ENCODE measurements around the gene SULT1A2. TPM values are rescaled to one million over a fixed set of nuclear protein-coding genes. Genes with fewer than 3 reads are reported as not detected.

SULT1A2 gene
- total RNA-seq, 1 experiment from 2014 or later = 0.43 TPM

DNA sequence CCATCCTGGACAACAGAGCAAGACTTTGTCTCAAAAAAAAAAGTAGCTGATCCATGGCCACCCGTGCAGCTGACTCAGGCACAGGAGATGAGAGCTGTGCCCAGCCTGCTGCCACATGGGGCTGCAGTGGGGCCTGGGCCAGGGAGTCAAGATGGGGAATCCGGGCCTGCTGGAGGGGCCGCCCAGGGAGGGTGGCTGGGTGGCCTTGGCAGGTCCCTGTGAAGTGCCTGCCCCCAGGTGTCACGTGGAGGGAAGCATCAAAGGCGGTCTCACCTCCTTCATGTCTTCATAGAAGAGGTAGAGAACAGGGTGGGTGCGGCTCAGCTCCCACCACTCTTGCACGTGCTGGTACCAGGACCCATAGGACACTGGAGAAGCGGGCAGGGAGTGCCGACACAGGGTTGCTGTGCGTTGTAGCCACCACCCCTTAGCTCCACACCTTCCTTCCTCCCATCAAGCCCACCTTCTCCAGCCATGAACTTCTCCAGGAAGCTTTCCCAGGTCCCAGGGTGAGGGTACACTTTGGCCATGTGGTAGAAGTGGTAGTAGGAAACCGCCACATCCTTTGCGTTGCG, 3.8 kb downstream of the SULT1A2 start:
- Histone ChIP-seq H3K9me3 (no peaks in the 10 kb centered on the region), H3K27me3 (replicated peaks; ENCODE audit: control insufficient read depth, insufficient read depth, low read length) (no peaks in the 10 kb centered on the region), H3K4me1 (peaks cover 8% of the 10 kb centered on the region), H3K4me3 (ENCODE audit: low read depth, low read length) (no peak overlapping the region), H3K36me3 (ENCODE audit: control insufficient read depth, insufficient read depth, low read length) (no peaks in the 10 kb centered on the region; the same call in 1 of the 2 replicates)
- Mint-ChIP-seq H3K36me3 (ENCODE audit: insufficient read depth, unreplicated experiment) (no peaks in the 10 kb centered on the region), H3K4me3 (ENCODE audit: unreplicated experiment) (no peak overlapping the region), H3K4me1 (ENCODE audit: low read depth, unreplicated experiment) (peaks cover 10% of the 10 kb centered on the region), H3K27ac (ENCODE audit: unreplicated experiment) (no peak overlapping the region), H3K27me3 (ENCODE audit: insufficient read depth, unreplicated experiment) (no peaks in the 10 kb centered on the region), H3K9me3 (ENCODE audit: unreplicated experiment) (no peaks in the 10 kb centered on the region)
- ChIA-PET POLR2A (no interaction called here), CTCF (interaction anchor here (0.6 kb wide), 1 partner anchor 23 kb away, joined by 3 read pairs; no protein-coding TSS in a partner anchor)
- intact Hi-C loops (cut with micrococcal nuclease; ENCODE audit: unreplicated experiment) = no loop called here
- no TSS peak for BruUV-seq (replicated peaks)
- TF ChIP-seq, protein P1, sequence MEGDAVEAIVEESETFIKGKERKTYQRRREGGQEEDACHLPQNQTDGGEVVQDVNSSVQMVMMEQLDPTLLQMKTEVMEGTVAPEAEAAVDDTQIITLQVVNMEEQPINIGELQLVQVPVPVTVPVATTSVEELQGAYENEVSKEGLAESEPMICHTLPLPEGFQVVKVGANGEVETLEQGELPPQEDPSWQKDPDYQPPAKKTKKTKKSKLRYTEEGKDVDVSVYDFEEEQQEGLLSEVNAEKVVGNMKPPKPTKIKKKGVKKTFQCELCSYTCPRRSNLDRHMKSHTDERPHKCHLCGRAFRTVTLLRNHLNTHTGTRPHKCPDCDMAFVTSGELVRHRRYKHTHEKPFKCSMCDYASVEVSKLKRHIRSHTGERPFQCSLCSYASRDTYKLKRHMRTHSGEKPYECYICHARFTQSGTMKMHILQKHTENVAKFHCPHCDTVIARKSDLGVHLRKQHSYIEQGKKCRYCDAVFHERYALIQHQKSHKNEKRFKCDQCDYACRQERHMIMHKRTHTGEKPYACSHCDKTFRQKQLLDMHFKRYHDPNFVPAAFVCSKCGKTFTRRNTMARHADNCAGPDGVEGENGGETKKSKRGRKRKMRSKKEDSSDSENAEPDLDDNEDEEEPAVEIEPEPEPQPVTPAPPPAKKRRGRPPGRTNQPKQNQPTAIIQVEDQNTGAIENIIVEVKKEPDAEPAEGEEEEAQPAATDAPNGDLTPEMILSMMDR (IDR thresholded peaks at IDR 0.05; ENCODE audit: insufficient read depth in 1 of 2, low read depth in 1 of 2, low read length in 1 of 2, severe bottlenecking in 1 of 2, unreplicated experiment in 1 of 2) = no peak
- no peak for DNase-seq

DNA sequence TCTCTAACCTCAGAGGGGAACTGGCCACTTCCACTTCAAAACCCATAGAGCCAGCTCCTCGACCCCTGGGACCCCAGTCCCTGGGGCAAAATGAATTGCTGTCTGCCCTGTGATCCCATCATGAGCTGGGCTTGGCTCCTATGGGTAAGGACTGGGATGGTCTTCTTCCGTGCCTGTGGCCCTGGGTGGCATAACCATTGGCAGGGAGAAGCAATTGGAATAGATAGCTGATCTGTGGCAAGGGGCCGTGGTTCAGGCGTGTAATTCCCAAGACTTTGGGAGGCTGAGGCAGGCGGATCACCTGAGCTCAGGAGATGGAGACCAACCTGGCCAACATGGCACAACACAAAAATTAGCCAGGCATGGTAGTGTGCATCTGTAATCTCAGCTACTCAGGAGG, 4.3 kb downstream of the SULT1A2 start:
- POLR2A ChIA-PET = no interaction called here

DNA sequence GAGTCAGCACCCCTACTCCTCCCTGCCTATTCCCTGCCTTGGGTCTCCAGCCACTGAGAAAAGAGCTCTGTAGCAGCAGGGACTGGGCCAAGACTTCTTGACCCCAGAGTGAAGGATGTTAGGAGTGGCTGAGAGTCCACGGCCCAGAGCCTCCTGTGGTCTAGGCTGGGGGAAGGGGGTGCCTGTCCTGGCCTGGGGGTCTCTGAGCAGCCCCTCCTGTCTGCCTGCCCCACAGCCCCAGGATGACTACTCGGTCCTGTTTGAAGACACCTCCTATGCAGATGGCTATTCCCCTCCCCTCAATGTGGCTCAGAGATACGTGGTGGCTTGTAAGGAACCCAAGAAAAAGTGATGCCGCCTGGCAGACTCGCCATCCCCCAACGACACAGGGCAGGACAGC, 5.5 kb downstream of the SULT1A2 start:
- no peak overlapping the region for H3K4me3 Mint-ChIP-seq (ENCODE audit: unreplicated experiment)
- H3K36me3 ChIP-seq (ENCODE audit: control insufficient read depth, insufficient read depth, low read length) = no peaks in the 10 kb centered on the region; the same call in 1 of the 2 replicates
- TF ChIP-seq, protein P1 (IDR thresholded peaks at IDR 0.05; ENCODE audit: insufficient read depth in 1 of 2, low read depth in 1 of 2, low read length in 1 of 2, severe bottlenecking in 1 of 2, unreplicated experiment in 1 of 2) = no peak
- H3K27ac Mint-ChIP-seq (ENCODE audit: unreplicated experiment) = no peak overlapping the region
- ChIA-PET POLR2A (no interaction called here), CTCF (no interaction called here)
- H3K9me3 ChIP-seq = no peaks in the 10 kb centered on the region
- DNase-seq = no peak
- intact Hi-C loops (cut with micrococcal nuclease; ENCODE audit: unreplicated experiment) = no loop called here
- H3K27me3 Mint-ChIP-seq (ENCODE audit: insufficient read depth, unreplicated experiment) = no peaks in the 10 kb centered on the region
- no peaks in the 10 kb centered on the region for H3K36me3 Mint-ChIP-seq (ENCODE audit: insufficient read depth, unreplicated experiment)
- no peak overlapping the region for H3K4me3 ChIP-seq (ENCODE audit: low read depth, low read length)
- no peaks in the 10 kb centered on the region for H3K4me1 ChIP-seq
- H3K9me3 Mint-ChIP-seq (ENCODE audit: unreplicated experiment) = no peaks in the 10 kb centered on the region
- no peaks in the 10 kb centered on the region for H3K27me3 ChIP-seq (replicated peaks; ENCODE audit: control insufficient read depth, insufficient read depth, low read length)
- no peaks in the 10 kb centered on the region for H3K4me1 Mint-ChIP-seq (ENCODE audit: low read depth, unreplicated experiment)
- no TSS peak for BruUV-seq (replicated peaks)

More for the DNA sequence above, 4.3 kb downstream of the SULT1A2 start:
- H3K9me3 ChIP-seq = no peaks in the 10 kb centered on the region
- no peak overlapping the region for H3K4me3 ChIP-seq (ENCODE audit: low read depth, low read length)
- no TSS peak for BruUV-seq (replicated peaks)
- DNase-seq = no peak
- no peak overlapping the region for H3K27ac Mint-ChIP-seq (ENCODE audit: unreplicated experiment)
- CTCF ChIA-PET = no interaction called here
- H3K36me3 ChIP-seq (ENCODE audit: control insufficient read depth, insufficient read depth, low read length) = no peaks in the 10 kb centered on the region; the same call in 1 of the 2 replicates
- no peak overlapping the region for H3K4me3 Mint-ChIP-seq (ENCODE audit: unreplicated experiment)
- peaks cover 2% of the 10 kb centered on the region for H3K4me1 ChIP-seq
- no peaks in the 10 kb centered on the region for H3K27me3 Mint-ChIP-seq (ENCODE audit: insufficient read depth, unreplicated experiment)
- no peaks in the 10 kb centered on the region for H3K9me3 Mint-ChIP-seq (ENCODE audit: unreplicated experiment)
- H3K4me1 Mint-ChIP-seq (ENCODE audit: low read depth, unreplicated experiment) = peaks cover 4% of the 10 kb centered on the region
- intact Hi-C loops (cut with micrococcal nuclease; ENCODE audit: unreplicated experiment) = no loop called here
- H3K36me3 Mint-ChIP-seq (ENCODE audit: insufficient read depth, unreplicated experiment) = no peaks in the 10 kb centered on the region
- H3K27me3 ChIP-seq (replicated peaks; ENCODE audit: control insufficient read depth, insufficient read depth, low read length) = no peaks in the 10 kb centered on the region
- TF ChIP-seq, protein P1 (IDR thresholded peaks at IDR 0.05; ENCODE audit: insufficient read depth in 1 of 2, low read depth in 1 of 2, low read length in 1 of 2, severe bottlenecking in 1 of 2, unreplicated experiment in 1 of 2) = no peak
